H9 (cell line): Measurements from ENCODE around the gene NCOR2. TPM values are rescaled to one million over a fixed set of nuclear protein-coding genes. Genes with fewer than 3 reads are reported as not detected.

Source experiments
- DNase-seq: peaks from one replicate; pipeline ENCODE4 v3.0.0-alpha.2; 2017
- H2AFZ ChIP-seq: one replicate; pipeline ENCODE4 v1.6.1; 2013; ENCODE audit warnings: mild to moderate bottlenecking, low read length, control low read depth, moderate library complexity
- H2AK5ac ChIP-seq: 2 replicates; pipeline ENCODE4 v1.6.1; 2013; ENCODE audit warnings: low read length, control low read depth, mixed read lengths; ENCODE audit not compliant: insufficient read length
- H2BK120ac ChIP-seq: one replicate; pipeline ENCODE4 v1.6.1; 2013; ENCODE audit warnings: low read depth, mild to moderate bottlenecking, low read length, control low read depth, inconsistent platforms; ENCODE audit not compliant: poor library complexity, severe bottlenecking
- H2BK12ac ChIP-seq: 2 replicates; pipeline ENCODE4 v1.6.1; 2013; ENCODE audit warnings: low read length, control low read depth, mixed read lengths, low read depth; ENCODE audit not compliant: insufficient read length
- H2BK15ac ChIP-seq: 2 replicates; pipeline ENCODE4 v1.6.1; 2013; ENCODE audit warnings: low read depth, low read length, control low read depth
- H2BK20ac ChIP-seq: one replicate; pipeline ENCODE4 v1.6.1; 2013; ENCODE audit warnings: low read depth, mild to moderate bottlenecking, low read length, control low read depth, inconsistent platforms; ENCODE audit not compliant: poor library complexity, severe bottlenecking
- H2BK5ac ChIP-seq: 2 replicates; pipeline ENCODE4 v1.6.1; 2013; ENCODE audit warnings: low read length, control low read depth, mixed read lengths; ENCODE audit not compliant: insufficient read length
- H3K14ac ChIP-seq: 2 replicates; pipeline ENCODE4 v1.6.1; 2013; ENCODE audit warnings: low read length, control low read depth; ENCODE audit not compliant: insufficient read depth
- H3K18ac ChIP-seq: 2 replicates; pipeline ENCODE4 v1.6.1; 2013; ENCODE audit warnings: low read depth, mild to moderate bottlenecking, mixed read lengths, low read length, control low read depth; ENCODE audit not compliant: insufficient read length
- H3K23ac ChIP-seq: 2 replicates; pipeline ENCODE4 v1.6.1; 2013; ENCODE audit warnings: low read length, control low read depth, mixed read lengths, low read depth; ENCODE audit not compliant: insufficient read length
- H3K23me2 ChIP-seq: 2 replicates; pipeline ENCODE4 v1.6.1; 2013; ENCODE audit warnings: low read depth, mild to moderate bottlenecking, mixed read lengths, low read length, control low read depth; ENCODE audit not compliant: insufficient read length, poor library complexity, severe bottlenecking
- H3K27ac ChIP-seq: 2 replicates; pipeline ENCODE4 v1.5.1; 2013; ENCODE audit warnings: low read length, control low read depth, mixed read lengths, low read depth; ENCODE audit not compliant: insufficient read length
- H3K27me3 ChIP-seq: 2 replicates; pipeline ENCODE4 v1.6.1; 2013; ENCODE audit warnings: low read length, control low read depth, inconsistent platforms; ENCODE audit not compliant: insufficient read depth
- H3K4ac ChIP-seq: 2 replicates; pipeline ENCODE4 v1.6.1; 2013; ENCODE audit warnings: low read depth, mild to moderate bottlenecking, control low read depth, inconsistent platforms, low read length, moderate library complexity
- H3K4me1 ChIP-seq: 2 replicates; pipeline ENCODE4 v1.6.1; 2013; ENCODE audit warnings: low read length, control low read depth, inconsistent platforms; ENCODE audit not compliant: insufficient read depth
- H3K4me2 ChIP-seq: 2 replicates; pipeline ENCODE4 v1.6.1; 2013; ENCODE audit warnings: low read length, control low read depth, mixed read lengths; ENCODE audit not compliant: insufficient read length, insufficient read depth
- H3K56ac ChIP-seq: 2 replicates; pipeline ENCODE4 v1.6.1; 2013; ENCODE audit warnings: low read depth, mild to moderate bottlenecking, mixed read lengths, low read length, control low read depth; ENCODE audit not compliant: insufficient read length
- H3K79me1 ChIP-seq: 2 replicates; pipeline ENCODE4 v1.6.1; 2013; ENCODE audit warnings: low read depth, mild to moderate bottlenecking, moderate library complexity, low read length, control low read depth, inconsistent platforms; ENCODE audit not compliant: insufficient read depth, poor library complexity, severe bottlenecking
- H3K79me2 ChIP-seq: 2 replicates; pipeline ENCODE4 v1.6.1; 2013; ENCODE audit warnings: low read length, control low read depth, inconsistent platforms; ENCODE audit not compliant: insufficient read depth
- H3K9ac ChIP-seq: 2 replicates; pipeline ENCODE4 v1.6.1; 2013; ENCODE audit warnings: low read length, control low read depth, mixed read lengths; ENCODE audit not compliant: insufficient read length; ENCODE audit errors: extremely low read depth
- H3K9me3 ChIP-seq: one replicate; pipeline ENCODE4 v1.6.1; 2013; ENCODE audit warnings: low read depth, low read length, inconsistent platforms; ENCODE audit not compliant: control insufficient read depth
- H3T11ph ChIP-seq: one replicate; pipeline ENCODE4 v1.6.1; 2013; ENCODE audit warnings: mild to moderate bottlenecking, low read length, control low read depth, inconsistent platforms
- H4K20me1 ChIP-seq: one replicate; pipeline ENCODE4 v1.6.1; 2013; ENCODE audit not compliant: control insufficient read depth, insufficient read length, insufficient read depth
- H4K5ac ChIP-seq: 2 replicates; pipeline ENCODE4 v1.6.1; 2013; ENCODE audit warnings: low read depth, mild to moderate bottlenecking, mixed read lengths, low read length, control low read depth; ENCODE audit not compliant: insufficient read length
- H4K8ac ChIP-seq: replicated peaks from 2 replicates; pipeline ENCODE4 v1.6.1; 2013; ENCODE audit warnings: low read length, control low read depth, mixed read lengths, low read depth; ENCODE audit not compliant: insufficient read length
- H4K91ac ChIP-seq: 2 replicates; pipeline ENCODE4 v1.6.1; 2013; ENCODE audit warnings: low read depth, mild to moderate bottlenecking, moderate library complexity, mixed read lengths, low read length, control low read depth; ENCODE audit not compliant: insufficient read length
- H3K27ac Mint-ChIP-seq, 3 experiments: 2 replicates in 2 of 3; 3 replicates in 1 of 3; pipeline ENCODE4 v1.8.0; 2020 to 2021; ENCODE audit warnings: mixed read lengths in 3 of 3, mild to moderate bottlenecking in 1 of 3, moderate library complexity in 1 of 3
- H3K27me3 Mint-ChIP-seq: 2 replicates; pipeline ENCODE4 v1.8.0; 2021; ENCODE audit warnings: low read depth, mild to moderate bottlenecking, moderate library complexity, mixed read lengths
- H3K36me3 Mint-ChIP-seq, 3 experiments: 2 replicates in 2 of 3; 3 replicates in 1 of 3; pipeline ENCODE4 v1.8.0; 2020 to 2021; ENCODE audit warnings: low read depth in 3 of 3, mixed read lengths in 3 of 3; ENCODE audit not compliant: insufficient read depth in 1 of 3
- H3K4me1 Mint-ChIP-seq, 2 experiments: 2 replicates each; pipeline ENCODE4 v1.8.0; 2020; ENCODE audit warnings: mixed read lengths in 2 of 2
- H3K4me3 Mint-ChIP-seq, 2 experiments: 2 replicates in 1 of 2; 3 replicates in 1 of 2; pipeline ENCODE4 v1.8.0; 2020 to 2021; ENCODE audit warnings: mild to moderate bottlenecking in 2 of 2, mixed read lengths in 2 of 2, moderate library complexity in 1 of 2
- H3K9me3 Mint-ChIP-seq, 2 experiments: 2 replicates in 1 of 2; 3 replicates in 1 of 2; pipeline ENCODE4 v1.8.0; 2020; ENCODE audit warnings: mild to moderate bottlenecking in 2 of 2, mixed read lengths in 2 of 2, moderate library complexity in 1 of 2
- WGBS: extraction: QIAGEN DNeasy Blood & Tissue Kit; methylation state at CpG from one replicate; pipeline ENCODE4 v1.1.7; 2013; ENCODE audit warnings: missing lambda C conversion rate, low lambda C conversion rate, mixed read lengths; ENCODE audit not compliant: insufficient read length; ENCODE audit errors: extremely low coverage; 5-methylcytosine and 5-hydroxymethylcytosine counted together
- total RNA-seq: library from RNA; stranded (reverse); gene quantifications from 2 replicates; pipeline ENCODE4 v1.2.1, GENCODE V29; 2021
- TF ChIP-seq, protein P1 (sequence below): fragments of 200-600 bp; sonication (generic); conservative IDR thresholded peaks from 3 replicates; pipeline ENCODE4 v1.8.0; 2021; ENCODE audit warnings: antibody characterized with exemption, mild to moderate bottlenecking

Gene NCOR2
- total RNA-seq, 1 experiment from 2014 or later = 226 TPM

DNA sequence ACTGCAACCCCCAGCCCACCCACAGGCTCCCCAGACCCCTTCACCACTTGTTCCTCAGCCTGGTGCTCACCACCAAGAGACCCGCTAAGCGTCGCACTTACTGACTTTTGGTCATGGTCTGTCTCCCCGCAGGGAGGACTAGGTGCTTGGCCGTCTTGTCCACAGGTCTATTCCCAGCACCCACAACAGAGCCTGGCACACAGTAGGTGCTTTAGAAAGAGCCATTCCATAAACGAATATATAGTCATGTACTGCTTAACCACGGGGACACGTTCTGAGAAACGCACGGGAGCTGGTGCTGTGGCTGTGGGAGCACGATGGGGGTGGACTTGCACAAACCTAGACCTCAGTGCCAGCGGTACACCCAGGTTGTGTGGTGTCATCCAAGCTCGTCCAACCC is 34.0 kb downstream of the NCOR2 start:
- no peak overlapping the region for H2BK120ac ChIP-seq
- H2BK20ac ChIP-seq = no peak overlapping the region
- TF ChIP-seq, protein P1, sequence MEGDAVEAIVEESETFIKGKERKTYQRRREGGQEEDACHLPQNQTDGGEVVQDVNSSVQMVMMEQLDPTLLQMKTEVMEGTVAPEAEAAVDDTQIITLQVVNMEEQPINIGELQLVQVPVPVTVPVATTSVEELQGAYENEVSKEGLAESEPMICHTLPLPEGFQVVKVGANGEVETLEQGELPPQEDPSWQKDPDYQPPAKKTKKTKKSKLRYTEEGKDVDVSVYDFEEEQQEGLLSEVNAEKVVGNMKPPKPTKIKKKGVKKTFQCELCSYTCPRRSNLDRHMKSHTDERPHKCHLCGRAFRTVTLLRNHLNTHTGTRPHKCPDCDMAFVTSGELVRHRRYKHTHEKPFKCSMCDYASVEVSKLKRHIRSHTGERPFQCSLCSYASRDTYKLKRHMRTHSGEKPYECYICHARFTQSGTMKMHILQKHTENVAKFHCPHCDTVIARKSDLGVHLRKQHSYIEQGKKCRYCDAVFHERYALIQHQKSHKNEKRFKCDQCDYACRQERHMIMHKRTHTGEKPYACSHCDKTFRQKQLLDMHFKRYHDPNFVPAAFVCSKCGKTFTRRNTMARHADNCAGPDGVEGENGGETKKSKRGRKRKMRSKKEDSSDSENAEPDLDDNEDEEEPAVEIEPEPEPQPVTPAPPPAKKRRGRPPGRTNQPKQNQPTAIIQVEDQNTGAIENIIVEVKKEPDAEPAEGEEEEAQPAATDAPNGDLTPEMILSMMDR = no peak
- H4K8ac ChIP-seq = no peak overlapping the region
- H4K91ac ChIP-seq = no peak overlapping the region
- no peak overlapping the region for H2BK12ac ChIP-seq
- H3K23me2 ChIP-seq = no peaks in the 10 kb centered on the region
- peak overlapping the region; percentile 75 to 95 (median 93) for H3K27ac Mint-ChIP-seq
- H3K4ac ChIP-seq = no peak overlapping the region
- H2AK5ac ChIP-seq = no peak overlapping the region
- no peak overlapping the region for H3K18ac ChIP-seq
- no peak overlapping the region for H2BK5ac ChIP-seq
- peaks cover 4 to 5% of the 10 kb centered on the region in 2 experiments; a peak in 2 of 5 replicates for H3K9me3 Mint-ChIP-seq
- H3K79me2 ChIP-seq = peaks cover 36% of the 10 kb centered on the region; the same call in 1 of the 2 replicates
- no peaks in the 10 kb centered on the region for H3K27me3 ChIP-seq
- H3K23ac ChIP-seq = no peak overlapping the region
- no peak overlapping the region for H3K4me2 ChIP-seq
- H4K5ac ChIP-seq = no peak overlapping the region
- H3K56ac ChIP-seq = no peak overlapping the region
- peak overlapping the region in 1 of 2 experiments; percentile 18; a peak in 1 of 5 replicates for H3K4me3 Mint-ChIP-seq
- no peaks in the 10 kb centered on the region for H3K27me3 Mint-ChIP-seq
- no peaks in the 10 kb centered on the region for H4K20me1 ChIP-seq
- H3K27ac ChIP-seq = no peak overlapping the region
- H3K36me3 Mint-ChIP-seq = peaks cover 16 to 45% (median 39%) of the 10 kb centered on the region in 3 experiments
- peaks cover 3% of the 10 kb centered on the region; the same call in 1 of the 2 replicates for H3K4me1 ChIP-seq
- H3K9ac ChIP-seq = no peak overlapping the region
- H3K14ac ChIP-seq = peak overlapping the region; percentile 43; the same call in 1 of the 2 replicates
- H3K4me1 Mint-ChIP-seq = peaks cover 32 to 50% of the 10 kb centered on the region in 2 experiments
- H3K79me1 ChIP-seq = peaks cover 9% of the 10 kb centered on the region
- no peak overlapping the region for H2AFZ ChIP-seq
- H3K9me3 ChIP-seq = no peaks in the 10 kb centered on the region
- DNase-seq = no peak
- WGBS = no CpG with 5 or more reads among the region's 13 CpGs
- no peak overlapping the region for H3T11ph ChIP-seq
- no peak overlapping the region for H2BK15ac ChIP-seq
